PFSK-1 (cell line): ENCODE measurements around the gene SLC44A1.

Source experiments
- FOXP2 ChIP-seq: optimal IDR thresholded peaks from 2 replicates; pipeline ENCODE3; 2011; ENCODE audit warnings: borderline replicate concordance, control low read depth, inconsistent platforms; ENCODE audit not compliant: insufficient read depth; ENCODE audit errors: extremely low read length, extremely low read depth
- POLR2AphosphoS5 ChIP-seq: IDR thresholded peaks from 2 replicates; pipeline ENCODE4 v1.6.1; 2012; ENCODE audit warnings: low read depth, mild to moderate bottlenecking, control low read depth, low read length, moderate library complexity
- SIN3A ChIP-seq: IDR thresholded peaks from 2 replicates; pipeline ENCODE4 v1.6.1; 2012; ENCODE audit warnings: mild to moderate bottlenecking, low read length, moderate library complexity, borderline replicate concordance; ENCODE audit not compliant: insufficient read depth
- TAF1 ChIP-seq: IDR thresholded peaks from 2 replicates; pipeline ENCODE4 v1.6.1; 2012; ENCODE audit warnings: low read length, control low read depth, borderline replicate concordance; ENCODE audit not compliant: insufficient read depth
- TF ChIP-seq, protein P1 (sequence below), 2 experiments: IDR thresholded peaks; 2 replicates each; pipeline versions ENCODE4 v1.6.1 to v1.8.0; 2011 to 2012; ENCODE audit warnings: low read depth in 2 of 2, low read length in 2 of 2, control low read depth in 1 of 2, inconsistent platforms in 1 of 2, mild to moderate bottlenecking in 1 of 2, moderate library complexity in 1 of 2; ENCODE audit not compliant: insufficient read depth in 1 of 2

Gene SLC44A1

DNA sequence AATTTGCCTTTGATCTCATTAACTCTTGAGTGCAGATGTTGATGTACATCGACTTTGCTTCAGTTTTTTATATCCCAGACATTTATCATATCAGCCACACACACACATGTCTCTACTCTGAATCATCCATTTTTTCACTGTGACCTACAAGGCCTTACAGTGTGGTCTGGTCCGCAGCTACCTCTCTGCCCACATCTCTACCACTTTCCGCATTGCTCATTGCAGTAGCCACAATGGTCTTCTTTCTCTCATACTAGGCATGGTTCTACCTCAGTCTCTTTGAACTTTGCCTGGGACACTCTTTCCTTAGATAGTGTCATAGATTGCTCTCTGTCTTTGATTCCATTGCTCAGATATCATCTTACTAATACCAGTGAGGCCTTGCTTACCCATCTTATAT lies 115.4 kb downstream of the SLC44A1 start:
- no peak for TF ChIP-seq TAF1
- no peak for TF ChIP-seq SIN3A
- TF ChIP-seq POLR2AphosphoS5 = no peak
- TF ChIP-seq, protein P1, sequence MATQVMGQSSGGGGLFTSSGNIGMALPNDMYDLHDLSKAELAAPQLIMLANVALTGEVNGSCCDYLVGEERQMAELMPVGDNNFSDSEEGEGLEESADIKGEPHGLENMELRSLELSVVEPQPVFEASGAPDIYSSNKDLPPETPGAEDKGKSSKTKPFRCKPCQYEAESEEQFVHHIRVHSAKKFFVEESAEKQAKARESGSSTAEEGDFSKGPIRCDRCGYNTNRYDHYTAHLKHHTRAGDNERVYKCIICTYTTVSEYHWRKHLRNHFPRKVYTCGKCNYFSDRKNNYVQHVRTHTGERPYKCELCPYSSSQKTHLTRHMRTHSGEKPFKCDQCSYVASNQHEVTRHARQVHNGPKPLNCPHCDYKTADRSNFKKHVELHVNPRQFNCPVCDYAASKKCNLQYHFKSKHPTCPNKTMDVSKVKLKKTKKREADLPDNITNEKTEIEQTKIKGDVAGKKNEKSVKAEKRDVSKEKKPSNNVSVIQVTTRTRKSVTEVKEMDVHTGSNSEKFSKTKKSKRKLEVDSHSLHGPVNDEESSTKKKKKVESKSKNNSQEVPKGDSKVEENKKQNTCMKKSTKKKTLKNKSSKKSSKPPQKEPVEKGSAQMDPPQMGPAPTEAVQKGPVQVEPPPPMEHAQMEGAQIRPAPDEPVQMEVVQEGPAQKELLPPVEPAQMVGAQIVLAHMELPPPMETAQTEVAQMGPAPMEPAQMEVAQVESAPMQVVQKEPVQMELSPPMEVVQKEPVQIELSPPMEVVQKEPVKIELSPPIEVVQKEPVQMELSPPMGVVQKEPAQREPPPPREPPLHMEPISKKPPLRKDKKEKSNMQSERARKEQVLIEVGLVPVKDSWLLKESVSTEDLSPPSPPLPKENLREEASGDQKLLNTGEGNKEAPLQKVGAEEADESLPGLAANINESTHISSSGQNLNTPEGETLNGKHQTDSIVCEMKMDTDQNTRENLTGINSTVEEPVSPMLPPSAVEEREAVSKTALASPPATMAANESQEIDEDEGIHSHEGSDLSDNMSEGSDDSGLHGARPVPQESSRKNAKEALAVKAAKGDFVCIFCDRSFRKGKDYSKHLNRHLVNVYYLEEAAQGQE (IDR thresholded peaks at IDR 0.05; ENCODE audit: insufficient read depth in 1 of 2, low read depth in 2 of 2, low read length in 2 of 2) = no peak
- no peak for TF ChIP-seq FOXP2

DNA sequence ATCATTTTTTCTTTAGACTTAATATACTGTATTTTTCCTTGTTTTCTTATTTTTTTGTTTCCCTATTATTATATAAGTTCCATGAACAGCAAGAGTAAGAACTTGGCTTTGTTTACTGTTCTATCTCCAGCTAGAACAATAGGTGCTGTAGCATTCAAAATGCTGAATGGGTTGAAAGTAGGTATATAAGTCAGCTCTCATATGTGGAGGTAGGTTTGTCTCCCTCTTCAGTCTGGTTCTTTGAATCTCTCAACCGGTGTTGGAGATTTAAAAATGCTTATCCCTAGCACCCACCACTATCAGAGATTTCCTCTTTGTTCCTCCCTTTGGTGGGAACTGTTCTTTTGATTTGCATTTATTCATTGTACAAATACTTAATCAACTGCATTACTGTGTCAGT lies 115.9 kb downstream of the SLC44A1 start:
- TF ChIP-seq FOXP2 (no peak), SIN3A (no peak), TAF1 (no peak), POLR2AphosphoS5 (no peak)
- TF ChIP-seq, protein P1 (IDR thresholded peaks at IDR 0.05; ENCODE audit: insufficient read depth in 1 of 2, low read depth in 2 of 2, low read length in 2 of 2) = no peak

DNA sequence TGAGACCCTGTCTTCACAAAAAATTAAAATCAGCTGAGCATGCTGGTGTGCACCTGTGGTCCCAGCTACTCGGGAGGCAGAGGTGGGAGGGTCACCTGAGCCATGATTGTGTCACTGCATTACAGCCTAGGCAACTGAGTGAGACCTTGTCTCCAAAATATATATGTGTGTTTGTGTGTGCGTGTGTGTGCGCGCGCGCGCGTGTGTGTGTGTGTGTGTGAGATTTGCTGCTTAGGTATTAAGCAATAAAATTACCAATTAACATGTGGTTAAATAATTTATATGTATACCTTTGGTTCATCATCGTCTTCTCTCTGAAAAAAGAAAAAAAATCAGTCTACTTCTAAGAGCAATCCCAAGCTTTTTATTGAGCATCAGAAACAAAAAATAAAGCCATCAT lies 117.4 kb downstream of the SLC44A1 start:
- TF ChIP-seq, protein P1 (IDR thresholded peaks at IDR 0.05; ENCODE audit: insufficient read depth in 1 of 2, low read depth in 2 of 2, low read length in 2 of 2) = no peak
- TF ChIP-seq POLR2AphosphoS5 (no peak), SIN3A (no peak), TAF1 (no peak), FOXP2 (no peak)

DNA sequence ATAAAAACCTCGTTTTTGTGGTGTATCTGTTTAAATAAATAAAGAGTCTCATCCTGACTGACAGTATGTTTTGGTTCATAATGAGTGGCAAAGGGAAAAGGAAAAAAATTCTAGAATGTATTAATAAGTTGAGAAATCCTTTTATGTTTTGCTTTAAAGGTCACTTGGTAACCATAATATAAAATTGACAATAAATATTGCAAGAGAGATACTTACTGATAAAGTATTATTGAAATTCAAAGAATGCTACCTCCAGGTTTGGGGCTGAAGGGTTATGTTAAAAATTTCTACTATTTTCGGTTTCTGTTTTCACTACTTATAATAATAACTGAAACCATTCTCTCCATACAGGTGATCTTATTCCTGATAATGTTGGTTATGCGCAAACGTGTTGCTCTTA lies 118.0 kb downstream of the SLC44A1 start:
- TF ChIP-seq, protein P1 (IDR thresholded peaks at IDR 0.05; ENCODE audit: insufficient read depth in 1 of 2, low read depth in 2 of 2, low read length in 2 of 2) = no peak
- TF ChIP-seq SIN3A = no peak
- no peak for TF ChIP-seq TAF1
- TF ChIP-seq POLR2AphosphoS5 = no peak
- TF ChIP-seq FOXP2 = no peak

DNA sequence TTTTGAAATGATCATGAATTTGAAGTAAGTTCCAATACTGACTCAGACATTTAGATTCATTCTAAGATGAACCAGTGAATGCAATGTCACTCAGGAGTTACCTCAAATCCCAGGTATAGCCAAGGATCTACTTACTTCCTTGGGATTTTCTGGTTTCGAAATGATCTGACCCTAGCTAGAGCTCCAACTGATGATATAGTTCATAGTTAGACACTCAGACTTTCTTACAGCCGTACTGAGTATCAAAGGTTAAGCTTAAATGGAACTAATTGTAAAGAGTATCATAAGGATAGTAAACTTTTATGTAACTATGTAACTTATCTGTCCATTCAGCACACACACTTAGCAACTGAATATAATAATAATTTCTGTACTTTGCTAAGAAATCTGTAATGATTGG lies 119.4 kb downstream of the SLC44A1 start:
- TF ChIP-seq POLR2AphosphoS5 = no peak
- TF ChIP-seq TAF1 = no peak
- TF ChIP-seq SIN3A = no peak
- TF ChIP-seq, protein P1 (IDR thresholded peaks at IDR 0.05; ENCODE audit: insufficient read depth in 1 of 2, low read depth in 2 of 2, low read length in 2 of 2) = no peak
- TF ChIP-seq FOXP2 = no peak
